Measurements from ENCODE around the gene EPB41L2.

Gene EPB41L2

DNA sequence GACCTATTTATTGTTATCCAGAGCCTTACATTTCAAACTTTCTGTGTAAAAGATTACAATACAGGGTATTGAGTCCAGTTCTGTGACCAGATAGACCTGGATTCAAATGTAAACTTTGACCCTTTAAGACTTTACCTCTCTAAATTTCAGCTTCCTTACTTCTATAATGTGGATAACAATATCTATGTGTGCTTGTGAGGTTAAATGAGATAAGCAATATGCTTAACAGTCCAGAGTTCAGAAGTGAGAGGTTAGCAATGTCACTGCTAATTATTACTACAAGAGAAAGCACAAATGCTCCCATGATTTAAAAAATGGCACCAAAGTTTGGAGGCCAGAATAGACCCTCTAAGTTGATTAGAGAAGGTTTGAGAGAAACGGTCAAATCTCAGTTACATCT, 27.5 kb downstream of the EPB41L2 start:
- Histone ChIP-seq H3K27me3 (replicated peaks; ENCODE audit: control insufficient read depth, insufficient read depth, low read length) (no peaks in the 10 kb centered on the region), H3K4me3 (replicated peaks; ENCODE audit: low read depth, low read length) (no peak overlapping the region), H3K36me3 (ENCODE audit: control insufficient read depth, insufficient read depth, low read length) (no peaks in the 10 kb centered on the region)
- DNase-seq (ENCODE audit: extremely low read depth, insufficient read length) = no peak
- TF ChIP-seq CTCF (IDR thresholded peaks at IDR 0.05; ENCODE audit: insufficient read depth, low read length, poor library complexity, severe bottlenecking) = no peak

GRCh38 chr6:131033631-131034030, 29.4 kb downstream of the EPB41L2 start:
- no peak for TF ChIP-seq CTCF (IDR thresholded peaks at IDR 0.05; ENCODE audit: insufficient read depth, low read length, poor library complexity, severe bottlenecking)
- no peaks in the 10 kb centered on the region for H3K36me3 ChIP-seq (ENCODE audit: control insufficient read depth, insufficient read depth, low read length)
- no peak for DNase-seq (ENCODE audit: extremely low read depth, insufficient read length)
- no peaks in the 10 kb centered on the region for H3K27me3 ChIP-seq (replicated peaks; ENCODE audit: control insufficient read depth, insufficient read depth, low read length)
- no peak overlapping the region for H3K4me3 ChIP-seq (replicated peaks; ENCODE audit: low read depth, low read length)

GRCh38 chr6:131029626-131030297, 33.3 kb downstream of the EPB41L2 start:
- Histone ChIP-seq H3K4me3 (replicated peaks; ENCODE audit: low read depth, low read length) (no peak overlapping the region), H3K27me3 (replicated peaks; ENCODE audit: control insufficient read depth, insufficient read depth, low read length) (no peaks in the 10 kb centered on the region; the same call in 1 of the 2 replicates), H3K36me3 (ENCODE audit: control insufficient read depth, insufficient read depth, low read length) (no peaks in the 10 kb centered on the region)
- DNase-seq (ENCODE audit: extremely low read depth, insufficient read length) = peak; percentile 14
- no peak for TF ChIP-seq CTCF (IDR thresholded peaks at IDR 0.05; ENCODE audit: insufficient read depth, low read length, poor library complexity, severe bottlenecking)

DNA sequence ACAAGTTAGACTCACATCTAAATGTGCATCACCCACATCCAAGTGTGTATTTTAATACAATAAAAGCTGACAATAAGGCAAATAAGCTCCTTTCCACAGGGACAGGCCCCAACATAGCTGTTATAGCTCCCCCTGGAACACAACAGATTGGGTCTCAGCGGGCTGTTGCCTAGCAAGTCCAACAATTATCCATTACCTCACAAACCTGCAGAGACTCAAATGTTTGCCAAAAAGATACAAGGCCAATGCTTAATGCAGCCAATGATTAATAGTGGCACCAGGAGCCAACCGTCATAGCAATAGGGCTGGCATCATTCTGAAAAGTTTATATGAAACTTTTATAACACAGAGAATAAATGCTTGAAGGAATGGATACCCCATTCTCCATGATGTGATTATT, 35.7 kb downstream of the EPB41L2 start:
- Histone ChIP-seq H3K27me3 (replicated peaks; ENCODE audit: control insufficient read depth, insufficient read depth, low read length) (no peaks in the 10 kb centered on the region; the same call in 1 of the 2 replicates), H3K36me3 (ENCODE audit: control insufficient read depth, insufficient read depth, low read length) (no peaks in the 10 kb centered on the region), H3K4me3 (replicated peaks; ENCODE audit: low read depth, low read length) (no peak overlapping the region)
- TF ChIP-seq CTCF (IDR thresholded peaks at IDR 0.05; ENCODE audit: insufficient read depth, low read length, poor library complexity, severe bottlenecking) = no peak
- no peak for DNase-seq (ENCODE audit: extremely low read depth, insufficient read length)

DNA sequence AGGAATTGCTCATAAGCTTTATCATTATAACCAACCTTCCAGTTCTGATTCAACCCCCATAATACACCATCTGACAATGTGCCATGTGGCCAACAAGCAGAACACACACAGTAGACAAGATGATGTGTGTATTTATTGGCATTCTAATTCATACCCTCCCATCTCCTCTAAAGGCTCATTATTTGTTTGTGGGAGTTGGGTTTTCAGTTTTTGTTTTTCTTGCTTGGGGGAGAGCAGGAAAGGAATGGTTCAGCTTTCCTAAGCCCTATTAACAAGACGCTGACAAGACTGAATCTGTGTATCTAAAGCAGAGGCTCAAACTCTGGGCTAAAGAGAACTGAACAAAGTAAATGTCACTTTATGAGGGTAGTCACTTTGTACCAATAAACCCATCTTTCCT, 36.8 kb downstream of the EPB41L2 start:
- no peaks in the 10 kb centered on the region; the same call in 1 of the 2 replicates for H3K27me3 ChIP-seq (replicated peaks; ENCODE audit: control insufficient read depth, insufficient read depth, low read length)
- no peaks in the 10 kb centered on the region for H3K36me3 ChIP-seq (ENCODE audit: control insufficient read depth, insufficient read depth, low read length)
- no peak for DNase-seq (ENCODE audit: extremely low read depth, insufficient read length)
- no peak overlapping the region for H3K4me3 ChIP-seq (replicated peaks; ENCODE audit: low read depth, low read length)
- no peak for TF ChIP-seq CTCF (IDR thresholded peaks at IDR 0.05; ENCODE audit: insufficient read depth, low read length, poor library complexity, severe bottlenecking)

GRCh38 chr6:131024565-131024964, 38.5 kb downstream of the EPB41L2 start:
- H3K27me3 ChIP-seq (replicated peaks; ENCODE audit: control insufficient read depth, insufficient read depth, low read length) = no peaks in the 10 kb centered on the region; the same call in 1 of the 2 replicates
- no peak for DNase-seq (ENCODE audit: extremely low read depth, insufficient read length)
- H3K4me3 ChIP-seq (replicated peaks; ENCODE audit: low read depth, low read length) = no peak overlapping the region
- no peaks in the 10 kb centered on the region for H3K36me3 ChIP-seq (ENCODE audit: control insufficient read depth, insufficient read depth, low read length)
- TF ChIP-seq CTCF (IDR thresholded peaks at IDR 0.05; ENCODE audit: insufficient read depth, low read length, poor library complexity, severe bottlenecking) = no peak

Data from GM06990 (cell line).